Panc1 (cell line): Measurements from ENCODE around the gene GNAO1. TPM values are rescaled to one million over a fixed set of nuclear protein-coding genes. Genes with fewer than 3 reads are reported as not detected.

ENCODE experiments used
- ATAC-seq: fragments of 200-7000 bp; cut with Tn5 transposase; 2 replicates; pipeline ENCODE4 v1.9.1; 2020; ENCODE audit warnings: mild to moderate bottlenecking, moderate library complexity
- BruUV-seq: library from RNA; stranded (reverse); fragments of 400-500 nt; replicated peaks from 2 replicates; lab custom pipeline; 2021; lab: Mats Ljungman, UMichigan
- CTCF ChIA-PET: fragments of 300-600 bp; sonication (Branson Sonifier 250); formaldehyde crosslinking; loops from one replicate; lab custom pipeline; 2022; ENCODE audit warnings: antibody characterized with exemption; lab: Charles Lee
- POLR2A ChIA-PET: fragments of 300-600 bp; sonication (Branson Sonifier 250); formaldehyde crosslinking; loops from one replicate; lab custom pipeline; 2022; ENCODE audit warnings: antibody characterized with exemption; lab: Charles Lee
- DNase-seq: peaks from one replicate; pipeline ENCODE4 v3.0.0-alpha.2; 2010; ENCODE audit warnings: low read depth, low spot score
- H3K27ac ChIP-seq: 2 replicates; pipeline ENCODE4 v1.5.1; 2011; ENCODE audit warnings: mild to moderate bottlenecking, low read length, inconsistent platforms
- H3K27me3 ChIP-seq: fragments of 200-500 bp; sonication (Bioruptor generic); 2 replicates; pipeline ENCODE4 v1.6.0; 2014; ENCODE audit warnings: low read length, inconsistent platforms; ENCODE audit not compliant: control insufficient read depth, insufficient read depth
- H3K36me3 ChIP-seq: fragments of 200-500 bp; sonication (Bioruptor generic); 2 replicates; pipeline ENCODE4 v1.5.1; 2014; ENCODE audit warnings: inconsistent platforms, mild to moderate bottlenecking, low read length, moderate library complexity; ENCODE audit not compliant: control insufficient read depth, insufficient read depth
- H3K4me1 ChIP-seq: 2 replicates; pipeline ENCODE4 v1.5.1; 2011; ENCODE audit warnings: inconsistent platforms, mild to moderate bottlenecking, low read length, moderate library complexity; ENCODE audit not compliant: control insufficient read depth, insufficient read depth
- H3K4me3 ChIP-seq, 2 experiments: 2 replicates each; pipeline ENCODE4 v1.5.1; 2011 to 2012; ENCODE audit warnings: low read depth in 2 of 2, low read length in 2 of 2, mild to moderate bottlenecking in 2 of 2, inconsistent platforms in 1 of 2, moderate library complexity in 1 of 2
- H3K9me3 ChIP-seq: fragments of 200-500 bp; sonication (Bioruptor generic); 2 replicates; pipeline ENCODE4 v1.5.1; 2014; ENCODE audit warnings: low read depth, mild to moderate bottlenecking, inconsistent platforms, low read length, moderate library complexity; ENCODE audit not compliant: control insufficient read depth, insufficient read depth
- POLR2AphosphoS5 ChIP-seq: IDR thresholded peaks from 2 replicates; pipeline ENCODE4 v1.6.1; 2012; ENCODE audit warnings: mild to moderate bottlenecking, low read depth, low read length, moderate library complexity
- SIN3A ChIP-seq: IDR thresholded peaks from 2 replicates; pipeline ENCODE4 v1.6.1; 2012; ENCODE audit warnings: low read depth, mild to moderate bottlenecking, low read length, moderate library complexity, borderline replicate concordance; ENCODE audit not compliant: insufficient read depth
- TCF7L2 ChIP-seq: IDR thresholded peaks from 2 replicates; pipeline ENCODE4 v1.6.1; 2011; ENCODE audit warnings: mild to moderate bottlenecking, low read depth, low read length, inconsistent platforms
- in situ Hi-C: cut with HindIII; loops from 2 replicates; pipeline ENCODE4 v1.10.0; 2016; ENCODE audit warnings: low sequenced_read_pairs, low pct_unique_long_range_greater_than_20kb
- intact Hi-C: fragments of 100-400 bp; cut with micrococcal nuclease; formaldehyde crosslinking; loops from one replicate; pipeline ENCODE4 v1.10.0; 2022; ENCODE audit not compliant: unreplicated experiment
- total RNA-seq: library from RNA; stranded (reverse); gene quantifications from one replicate; pipeline ENCODE4 v1.2.1, GENCODE V29; 2021; ENCODE audit not compliant: unreplicated experiment
- TF ChIP-seq, protein P1 (sequence below), 2 experiments: IDR thresholded peaks; 2 replicates each; pipeline ENCODE4 v1.6.1; 2011 to 2012; ENCODE audit warnings: low read depth in 2 of 2, control low read depth in 1 of 2, low read length in 1 of 2, mild to moderate bottlenecking in 1 of 2, moderate library complexity in 1 of 2; ENCODE audit not compliant: insufficient read depth in 1 of 2
- TF ChIP-seq, protein P2 (sequence below): fragments of 450-650 bp; IDR thresholded peaks from 2 replicates; pipeline ENCODE4 v1.5.1; 2017; ENCODE audit warnings: mild to moderate bottlenecking

The GNAO1 gene
- total RNA-seq, 1 experiment from 2014 or later, result 33.4 TPM

DNA sequence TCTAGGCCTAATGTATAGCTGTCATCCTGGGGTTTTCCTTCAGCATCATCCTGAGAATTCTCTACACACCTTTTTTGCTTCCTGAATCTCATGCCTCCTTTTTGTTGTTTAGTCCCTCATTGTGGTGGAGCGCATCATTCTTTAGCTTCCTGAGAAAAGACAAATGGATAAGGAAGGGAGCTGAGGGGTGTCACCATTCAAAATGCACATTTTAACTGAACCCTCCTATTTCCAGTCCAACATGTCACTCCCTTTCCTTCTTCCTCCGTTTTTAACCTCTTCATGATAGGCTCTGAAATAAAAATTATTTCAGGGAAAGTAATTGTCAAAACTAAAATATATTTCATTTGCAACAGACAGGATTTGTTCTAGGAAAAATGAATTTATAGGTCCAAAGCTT lies 39.7 kb upstream of the GNAO1 start:
- no peak overlapping the region for H3K27ac ChIP-seq
- DNase-seq (no peak), ATAC-seq (no peak)
- ChIA-PET POLR2A (no interaction called here), CTCF (no interaction called here)
- in situ Hi-C loops, result no loop called here
- H3K27me3 ChIP-seq, result no peaks in the 10 kb centered on the region
- intact Hi-C loops, result no loop called here
- TF ChIP-seq POLR2AphosphoS5, result no peak
- no peaks in the 10 kb centered on the region for H3K9me3 ChIP-seq
- H3K36me3 ChIP-seq, result no peaks in the 10 kb centered on the region
- H3K4me1 ChIP-seq, result no peaks in the 10 kb centered on the region
- BruUV-seq, result no TSS peak
- H3K4me3 ChIP-seq, result no peak overlapping the region

DNA sequence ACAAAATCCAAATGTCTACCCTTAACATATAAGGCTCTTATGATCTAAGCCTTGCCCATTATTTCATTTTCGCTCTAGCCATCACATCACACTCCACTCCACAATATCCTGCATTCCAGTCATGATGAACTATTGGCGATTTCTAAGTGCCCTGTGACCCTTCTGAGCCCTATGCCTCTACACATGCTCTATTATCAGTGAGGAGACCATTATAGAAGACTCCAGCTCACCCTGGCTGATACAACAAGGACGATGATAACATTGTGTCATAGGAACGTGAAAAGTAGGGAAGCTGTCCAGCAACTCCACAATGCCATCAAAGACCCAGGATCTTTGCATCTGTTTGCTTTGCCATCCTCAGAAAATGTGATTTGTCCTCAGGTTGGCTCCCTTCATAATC lies 29.6 kb upstream of the GNAO1 start:
- ChIA-PET POLR2A (no interaction called here), CTCF (no interaction called here)
- Histone ChIP-seq H3K4me1 (no peaks in the 10 kb centered on the region), H3K9me3 (no peaks in the 10 kb centered on the region), H3K36me3 (no peaks in the 10 kb centered on the region), H3K4me3 (no peak overlapping the region), H3K27me3 (no peaks in the 10 kb centered on the region), H3K27ac (no peak overlapping the region)
- TF ChIP-seq POLR2AphosphoS5 (no peak), SIN3A (no peak), TCF7L2 (no peak)
- TF ChIP-seq, protein P1, sequence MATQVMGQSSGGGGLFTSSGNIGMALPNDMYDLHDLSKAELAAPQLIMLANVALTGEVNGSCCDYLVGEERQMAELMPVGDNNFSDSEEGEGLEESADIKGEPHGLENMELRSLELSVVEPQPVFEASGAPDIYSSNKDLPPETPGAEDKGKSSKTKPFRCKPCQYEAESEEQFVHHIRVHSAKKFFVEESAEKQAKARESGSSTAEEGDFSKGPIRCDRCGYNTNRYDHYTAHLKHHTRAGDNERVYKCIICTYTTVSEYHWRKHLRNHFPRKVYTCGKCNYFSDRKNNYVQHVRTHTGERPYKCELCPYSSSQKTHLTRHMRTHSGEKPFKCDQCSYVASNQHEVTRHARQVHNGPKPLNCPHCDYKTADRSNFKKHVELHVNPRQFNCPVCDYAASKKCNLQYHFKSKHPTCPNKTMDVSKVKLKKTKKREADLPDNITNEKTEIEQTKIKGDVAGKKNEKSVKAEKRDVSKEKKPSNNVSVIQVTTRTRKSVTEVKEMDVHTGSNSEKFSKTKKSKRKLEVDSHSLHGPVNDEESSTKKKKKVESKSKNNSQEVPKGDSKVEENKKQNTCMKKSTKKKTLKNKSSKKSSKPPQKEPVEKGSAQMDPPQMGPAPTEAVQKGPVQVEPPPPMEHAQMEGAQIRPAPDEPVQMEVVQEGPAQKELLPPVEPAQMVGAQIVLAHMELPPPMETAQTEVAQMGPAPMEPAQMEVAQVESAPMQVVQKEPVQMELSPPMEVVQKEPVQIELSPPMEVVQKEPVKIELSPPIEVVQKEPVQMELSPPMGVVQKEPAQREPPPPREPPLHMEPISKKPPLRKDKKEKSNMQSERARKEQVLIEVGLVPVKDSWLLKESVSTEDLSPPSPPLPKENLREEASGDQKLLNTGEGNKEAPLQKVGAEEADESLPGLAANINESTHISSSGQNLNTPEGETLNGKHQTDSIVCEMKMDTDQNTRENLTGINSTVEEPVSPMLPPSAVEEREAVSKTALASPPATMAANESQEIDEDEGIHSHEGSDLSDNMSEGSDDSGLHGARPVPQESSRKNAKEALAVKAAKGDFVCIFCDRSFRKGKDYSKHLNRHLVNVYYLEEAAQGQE (IDR thresholded peaks at IDR 0.05; ENCODE audit: insufficient read depth in 1 of 2, low read depth in 2 of 2, low read length in 1 of 2), result no peak
- TF ChIP-seq, protein P2, sequence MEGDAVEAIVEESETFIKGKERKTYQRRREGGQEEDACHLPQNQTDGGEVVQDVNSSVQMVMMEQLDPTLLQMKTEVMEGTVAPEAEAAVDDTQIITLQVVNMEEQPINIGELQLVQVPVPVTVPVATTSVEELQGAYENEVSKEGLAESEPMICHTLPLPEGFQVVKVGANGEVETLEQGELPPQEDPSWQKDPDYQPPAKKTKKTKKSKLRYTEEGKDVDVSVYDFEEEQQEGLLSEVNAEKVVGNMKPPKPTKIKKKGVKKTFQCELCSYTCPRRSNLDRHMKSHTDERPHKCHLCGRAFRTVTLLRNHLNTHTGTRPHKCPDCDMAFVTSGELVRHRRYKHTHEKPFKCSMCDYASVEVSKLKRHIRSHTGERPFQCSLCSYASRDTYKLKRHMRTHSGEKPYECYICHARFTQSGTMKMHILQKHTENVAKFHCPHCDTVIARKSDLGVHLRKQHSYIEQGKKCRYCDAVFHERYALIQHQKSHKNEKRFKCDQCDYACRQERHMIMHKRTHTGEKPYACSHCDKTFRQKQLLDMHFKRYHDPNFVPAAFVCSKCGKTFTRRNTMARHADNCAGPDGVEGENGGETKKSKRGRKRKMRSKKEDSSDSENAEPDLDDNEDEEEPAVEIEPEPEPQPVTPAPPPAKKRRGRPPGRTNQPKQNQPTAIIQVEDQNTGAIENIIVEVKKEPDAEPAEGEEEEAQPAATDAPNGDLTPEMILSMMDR, result no peak
- intact Hi-C loops, result no loop called here
- in situ Hi-C loops, result no loop called here
- BruUV-seq, result no TSS peak
- ATAC-seq, result no peak
- no peak for DNase-seq

DNA sequence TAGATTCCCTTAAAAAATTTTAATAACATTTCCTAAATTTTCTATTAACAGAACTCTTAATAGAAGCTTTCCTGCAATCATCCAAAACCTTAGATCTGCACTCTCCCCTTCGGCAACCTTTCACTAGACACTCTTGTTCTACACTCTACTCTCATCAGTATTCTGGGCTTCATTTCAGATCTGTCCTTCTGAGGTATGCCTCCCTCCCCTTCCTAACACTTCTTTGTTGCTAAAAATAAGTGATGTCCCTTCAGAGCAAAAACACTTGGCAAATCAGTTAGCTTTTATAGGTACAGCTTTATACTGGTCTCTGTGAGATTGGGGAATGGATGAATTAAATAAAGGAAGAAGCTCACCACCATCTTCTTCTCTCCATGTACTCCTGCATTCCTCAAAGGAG lies 28.2 kb upstream of the GNAO1 start:
- no peaks in the 10 kb centered on the region for H3K9me3 ChIP-seq
- CTCF ChIA-PET, result no interaction called here
- no peak for TF ChIP-seq TCF7L2
- no peak for ATAC-seq
- H3K4me3 ChIP-seq, result no peak overlapping the region
- H3K27ac ChIP-seq, result no peak overlapping the region
- no peaks in the 10 kb centered on the region for H3K36me3 ChIP-seq
- no peak for DNase-seq
- in situ Hi-C loops (no loop called here), intact Hi-C loops (no loop called here)
- H3K27me3 ChIP-seq, result no peaks in the 10 kb centered on the region
- no TSS peak for BruUV-seq
- POLR2A ChIA-PET, result no interaction called here
- no peaks in the 10 kb centered on the region for H3K4me1 ChIP-seq
